ENCODE results near the gene MAPRE3.

GRCh38 chr2:27000228-27000627 is 29.8 kb downstream of the MAPRE3 start:
- TF ChIP-seq ZNF354B (CRISPR knock-in tag; IDR thresholded peaks at IDR 0.05) (no peak), GATAD2A (IDR thresholded peaks at IDR 0.05) (no peak), ETS1 (conservative IDR thresholded peaks at IDR 0.05; ENCODE audit: control insufficient read depth, low read depth, low read length) (no peak)

All from K562 (cell line).